Panc1 (cell line): ENCODE measurements around the gene COL23A1. TPM values are rescaled to one million over a fixed set of nuclear protein-coding genes. Genes with fewer than 3 reads are reported as not detected.

ENCODE experiments used
- ATAC-seq: fragments of 200-7000 bp; cut with Tn5 transposase; 2 replicates; pipeline ENCODE4 v1.9.1; 2020; ENCODE audit warnings: mild to moderate bottlenecking, moderate library complexity
- BruUV-seq: library from RNA; stranded (reverse); fragments of 400-500 nt; replicated peaks from 2 replicates; lab custom pipeline; 2021; lab: Mats Ljungman, UMichigan
- CTCF ChIA-PET: fragments of 300-600 bp; sonication (Branson Sonifier 250); formaldehyde crosslinking; loops from one replicate; lab custom pipeline; 2022; ENCODE audit warnings: antibody characterized with exemption; lab: Charles Lee
- POLR2A ChIA-PET: fragments of 300-600 bp; sonication (Branson Sonifier 250); formaldehyde crosslinking; loops from one replicate; lab custom pipeline; 2022; ENCODE audit warnings: antibody characterized with exemption; lab: Charles Lee
- DNase-seq: peaks from one replicate; pipeline ENCODE4 v3.0.0-alpha.2; 2010; ENCODE audit warnings: low read depth, low spot score
- H3K27ac ChIP-seq: 2 replicates; pipeline ENCODE4 v1.5.1; 2011; ENCODE audit warnings: mild to moderate bottlenecking, low read length, inconsistent platforms
- H3K27me3 ChIP-seq: fragments of 200-500 bp; sonication (Bioruptor generic); 2 replicates; pipeline ENCODE4 v1.6.0; 2014; ENCODE audit warnings: low read length, inconsistent platforms; ENCODE audit not compliant: control insufficient read depth, insufficient read depth
- H3K36me3 ChIP-seq: fragments of 200-500 bp; sonication (Bioruptor generic); 2 replicates; pipeline ENCODE4 v1.5.1; 2014; ENCODE audit warnings: inconsistent platforms, mild to moderate bottlenecking, low read length, moderate library complexity; ENCODE audit not compliant: control insufficient read depth, insufficient read depth
- H3K4me1 ChIP-seq: 2 replicates; pipeline ENCODE4 v1.5.1; 2011; ENCODE audit warnings: inconsistent platforms, mild to moderate bottlenecking, low read length, moderate library complexity; ENCODE audit not compliant: control insufficient read depth, insufficient read depth
- H3K4me3 ChIP-seq, 2 experiments: 2 replicates each; pipeline ENCODE4 v1.5.1; 2011 to 2012; ENCODE audit warnings: low read depth in 2 of 2, low read length in 2 of 2, mild to moderate bottlenecking in 2 of 2, inconsistent platforms in 1 of 2, moderate library complexity in 1 of 2
- H3K9me3 ChIP-seq: fragments of 200-500 bp; sonication (Bioruptor generic); 2 replicates; pipeline ENCODE4 v1.5.1; 2014; ENCODE audit warnings: low read depth, mild to moderate bottlenecking, inconsistent platforms, low read length, moderate library complexity; ENCODE audit not compliant: control insufficient read depth, insufficient read depth
- CTCF ChIP-seq: fragments of 450-650 bp; IDR thresholded peaks from 2 replicates; pipeline ENCODE4 v1.5.1; 2017; ENCODE audit warnings: mild to moderate bottlenecking
- POLR2AphosphoS5 ChIP-seq: IDR thresholded peaks from 2 replicates; pipeline ENCODE4 v1.6.1; 2012; ENCODE audit warnings: mild to moderate bottlenecking, low read depth, low read length, moderate library complexity
- SIN3A ChIP-seq: IDR thresholded peaks from 2 replicates; pipeline ENCODE4 v1.6.1; 2012; ENCODE audit warnings: low read depth, mild to moderate bottlenecking, low read length, moderate library complexity, borderline replicate concordance; ENCODE audit not compliant: insufficient read depth
- TCF7L2 ChIP-seq: IDR thresholded peaks from 2 replicates; pipeline ENCODE4 v1.6.1; 2011; ENCODE audit warnings: mild to moderate bottlenecking, low read depth, low read length, inconsistent platforms
- in situ Hi-C: cut with HindIII; loops from 2 replicates; pipeline ENCODE4 v1.10.0; 2016; ENCODE audit warnings: low sequenced_read_pairs, low pct_unique_long_range_greater_than_20kb
- intact Hi-C: fragments of 100-400 bp; cut with micrococcal nuclease; formaldehyde crosslinking; loops from one replicate; pipeline ENCODE4 v1.10.0; 2022; ENCODE audit not compliant: unreplicated experiment
- total RNA-seq: library from RNA; stranded (reverse); gene quantifications from one replicate; pipeline ENCODE4 v1.2.1, GENCODE V29; 2021; ENCODE audit not compliant: unreplicated experiment
- TF ChIP-seq, protein P1 (sequence below), 2 experiments: IDR thresholded peaks; 2 replicates each; pipeline ENCODE4 v1.6.1; 2011 to 2012; ENCODE audit warnings: low read depth in 2 of 2, control low read depth in 1 of 2, low read length in 1 of 2, mild to moderate bottlenecking in 1 of 2, moderate library complexity in 1 of 2; ENCODE audit not compliant: insufficient read depth in 1 of 2

The COL23A1 gene
- total RNA-seq, 1 experiment from 2014 or later: 0.05 TPM

DNA sequence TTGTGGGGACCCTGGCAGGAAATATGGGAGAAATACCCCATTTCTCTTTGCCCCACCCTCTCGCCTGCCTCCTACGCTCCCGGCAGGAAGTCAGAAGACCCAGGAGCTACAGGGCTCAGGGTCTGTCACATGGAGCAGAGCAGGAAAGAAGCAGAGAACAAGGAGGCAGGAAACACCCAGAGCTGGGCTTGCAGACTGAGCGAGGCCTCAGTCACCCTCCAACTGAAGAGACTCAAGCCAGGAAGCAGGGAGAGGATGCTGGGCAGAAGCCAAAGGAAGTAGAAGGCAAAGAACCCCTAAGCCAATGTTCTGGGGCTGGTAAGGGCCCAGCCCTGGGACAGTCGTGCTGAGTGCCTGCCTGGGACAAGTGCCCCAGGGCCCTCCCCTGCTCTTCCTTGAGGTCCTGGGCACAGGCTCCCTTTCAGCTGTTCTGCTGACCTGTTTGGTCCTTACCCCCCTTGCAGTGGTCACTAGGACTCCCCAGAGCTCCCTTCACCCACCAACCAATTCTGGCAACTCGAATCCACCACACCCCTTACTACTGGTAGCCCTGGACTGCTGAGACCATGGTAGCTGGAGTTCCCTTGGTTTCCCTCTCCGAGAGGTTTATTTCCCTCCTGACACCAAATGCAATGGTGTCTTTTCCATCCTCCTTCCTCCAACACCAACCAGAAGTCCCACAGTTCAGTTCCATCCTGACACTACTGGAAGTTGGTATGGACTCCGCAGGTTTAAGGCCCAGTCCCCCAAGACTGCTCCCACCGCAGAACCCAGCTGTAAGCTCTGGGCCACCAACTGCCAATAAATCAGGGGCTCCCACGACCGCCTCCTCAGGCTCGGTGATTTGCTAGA, 157.5 kb downstream of the COL23A1 start:
- Histone ChIP-seq H3K4me3 (no peak overlapping the region), H3K27me3 (no peaks in the 10 kb centered on the region), H3K36me3 (no peaks in the 10 kb centered on the region), H3K9me3 (no peaks in the 10 kb centered on the region), H3K27ac (no peak overlapping the region), H3K4me1 (no peaks in the 10 kb centered on the region)
- ATAC-seq (no peak), DNase-seq (no peak)
- TF ChIP-seq POLR2AphosphoS5: no peak
- no peak for TF ChIP-seq TCF7L2
- TF ChIP-seq, protein P1, sequence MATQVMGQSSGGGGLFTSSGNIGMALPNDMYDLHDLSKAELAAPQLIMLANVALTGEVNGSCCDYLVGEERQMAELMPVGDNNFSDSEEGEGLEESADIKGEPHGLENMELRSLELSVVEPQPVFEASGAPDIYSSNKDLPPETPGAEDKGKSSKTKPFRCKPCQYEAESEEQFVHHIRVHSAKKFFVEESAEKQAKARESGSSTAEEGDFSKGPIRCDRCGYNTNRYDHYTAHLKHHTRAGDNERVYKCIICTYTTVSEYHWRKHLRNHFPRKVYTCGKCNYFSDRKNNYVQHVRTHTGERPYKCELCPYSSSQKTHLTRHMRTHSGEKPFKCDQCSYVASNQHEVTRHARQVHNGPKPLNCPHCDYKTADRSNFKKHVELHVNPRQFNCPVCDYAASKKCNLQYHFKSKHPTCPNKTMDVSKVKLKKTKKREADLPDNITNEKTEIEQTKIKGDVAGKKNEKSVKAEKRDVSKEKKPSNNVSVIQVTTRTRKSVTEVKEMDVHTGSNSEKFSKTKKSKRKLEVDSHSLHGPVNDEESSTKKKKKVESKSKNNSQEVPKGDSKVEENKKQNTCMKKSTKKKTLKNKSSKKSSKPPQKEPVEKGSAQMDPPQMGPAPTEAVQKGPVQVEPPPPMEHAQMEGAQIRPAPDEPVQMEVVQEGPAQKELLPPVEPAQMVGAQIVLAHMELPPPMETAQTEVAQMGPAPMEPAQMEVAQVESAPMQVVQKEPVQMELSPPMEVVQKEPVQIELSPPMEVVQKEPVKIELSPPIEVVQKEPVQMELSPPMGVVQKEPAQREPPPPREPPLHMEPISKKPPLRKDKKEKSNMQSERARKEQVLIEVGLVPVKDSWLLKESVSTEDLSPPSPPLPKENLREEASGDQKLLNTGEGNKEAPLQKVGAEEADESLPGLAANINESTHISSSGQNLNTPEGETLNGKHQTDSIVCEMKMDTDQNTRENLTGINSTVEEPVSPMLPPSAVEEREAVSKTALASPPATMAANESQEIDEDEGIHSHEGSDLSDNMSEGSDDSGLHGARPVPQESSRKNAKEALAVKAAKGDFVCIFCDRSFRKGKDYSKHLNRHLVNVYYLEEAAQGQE (IDR thresholded peaks at IDR 0.05; ENCODE audit: insufficient read depth in 1 of 2, low read depth in 2 of 2, low read length in 1 of 2): no peak
- no peak for TF ChIP-seq SIN3A
- TF ChIP-seq CTCF: no peak
- in situ Hi-C loops: no loop called here
- intact Hi-C loops: no loop called here
- no TSS peak for BruUV-seq
- ChIA-PET CTCF (interaction anchor here (0.7 kb wide), 1 partner anchor 19 kb away, joined by 4 read pairs; no protein-coding TSS in a partner anchor), POLR2A (no interaction called here)

- intact Hi-C loops: no loop called here
- no peak for DNase-seq
- no peak overlapping the region for H3K27ac ChIP-seq
- no TSS peak for BruUV-seq
- ChIA-PET POLR2A (no interaction called here), CTCF (no interaction called here)
- H3K9me3 ChIP-seq: no peaks in the 10 kb centered on the region
- ATAC-seq: no peak
- no peaks in the 10 kb centered on the region for H3K36me3 ChIP-seq
- in situ Hi-C loops: no loop called here
- no peak overlapping the region for H3K4me3 ChIP-seq
- no peaks in the 10 kb centered on the region for H3K27me3 ChIP-seq
- no peaks in the 10 kb centered on the region for H3K4me1 ChIP-seq
- TF ChIP-seq POLR2AphosphoS5: no peak
- TF ChIP-seq CTCF: no peak
- no peak for TF ChIP-seq TCF7L2
- TF ChIP-seq SIN3A: no peak
- TF ChIP-seq, protein P1 (IDR thresholded peaks at IDR 0.05; ENCODE audit: insufficient read depth in 1 of 2, low read depth in 2 of 2, low read length in 1 of 2): no peak
Observed at GRCh38 chr5:178431782-178432165, 158.4 kb downstream of the COL23A1 start.
